Endothelial cell of umbilical vein (primary cell): ENCODE results near the gene DIDO1. TPM values are rescaled to one million over a fixed set of nuclear protein-coding genes. Genes with fewer than 3 reads are reported as not detected.
"Not testable (repeated sequence)": the region's sequence is repeated elsewhere in the genome, so short reads cannot be mapped to it uniquely, and the experiment has no call there.

Experiments
- BruUV-seq: library from RNA; stranded (reverse); fragments of 400-500 nt; replicated peaks from 2 replicates; lab custom pipeline; 2021; lab: Mats Ljungman, UMichigan
- CTCF ChIA-PET: fragments of 300-600, 350-600 bp; sonication (Branson Sonifier 250); formaldehyde crosslinking; loops from one replicate; lab custom pipeline; 2021; ENCODE audit warnings: antibody characterized with exemption, inconsistent platforms; lab: Charles Lee
- POLR2A ChIA-PET: fragments of 300-600, 350-600 bp; sonication (Branson Sonifier 250); formaldehyde crosslinking; loops from one replicate; lab custom pipeline; 2021; ENCODE audit warnings: antibody characterized with exemption, inconsistent platforms; lab: Charles Lee
- DNase-seq: peaks from one replicate; pipeline ENCODE4 v3.0.0-alpha.2; 2011; ENCODE audit warnings: low read depth, low spot score
- FAIRE-seq: peaks from 2 replicates; lab custom pipeline; 2011; peaks lifted over from hg19 to GRCh38; lab: Jason Lieb, UNC
- H2AFZ ChIP-seq: 2 replicates; pipeline ENCODE4 v1.6.0; 2012; ENCODE audit warnings: low read depth, low read length, control low read depth, inconsistent platforms
- H3K27ac ChIP-seq: 2 replicates; pipeline ENCODE4 v1.5.1; 2011; ENCODE audit warnings: low read depth, mild to moderate bottlenecking, control low read depth, low read length, moderate library complexity; ENCODE audit not compliant: insufficient read depth
- H3K27me3 ChIP-seq, 2 experiments: 2 replicates each; pipeline versions ENCODE4 v1.6.0 to v1.6.1; 2011; ENCODE audit warnings: low read length in 2 of 2, mixed read lengths in 1 of 2; ENCODE audit not compliant: control insufficient read depth in 2 of 2, insufficient read depth in 2 of 2
- H3K36me3 ChIP-seq, 2 experiments: 2 replicates in 1 of 2; 3 replicates in 1 of 2; pipeline ENCODE4 v1.5.1; 2011; ENCODE audit warnings: low read length in 2 of 2, mild to moderate bottlenecking in 1 of 2, moderate library complexity in 1 of 2; ENCODE audit not compliant: control insufficient read depth in 2 of 2, insufficient read depth in 2 of 2; ENCODE audit errors: extremely low read depth in 1 of 2
- H3K4me1 ChIP-seq: 3 replicates; pipeline ENCODE4 v1.5.1; 2011; ENCODE audit warnings: mild to moderate bottlenecking, low read length; ENCODE audit not compliant: control insufficient read depth, insufficient read depth; ENCODE audit errors: extremely low read depth
- H3K4me2 ChIP-seq: 2 replicates; pipeline ENCODE4 v1.6.1; 2011; ENCODE audit warnings: low read length, control low read depth, mixed read lengths; ENCODE audit not compliant: insufficient read depth
- H3K4me3 ChIP-seq, 3 experiments: fragments of 200-600 bp in 1 of 3; sonication (generic), shearing (Covaris generic) in 1 of 3; replicated peaks in 1 of 3; 2 replicates each; pipeline ENCODE4 v1.5.1; 2011 to 2016; ENCODE audit warnings: control low read depth in 3 of 3, low read length in 3 of 3, mild to moderate bottlenecking in 2 of 3, inconsistent platforms in 1 of 3, low read depth in 1 of 3, moderate library complexity in 1 of 3; ENCODE audit not compliant: insufficient read depth in 1 of 3
- H3K79me2 ChIP-seq: 2 replicates; pipeline ENCODE4 v1.6.0; 2012; ENCODE audit warnings: low read length, inconsistent platforms; ENCODE audit not compliant: control insufficient read depth, insufficient read depth
- H3K9ac ChIP-seq: replicated peaks from 2 replicates; pipeline ENCODE3; 2011; ENCODE audit warnings: low read length, control low read depth; ENCODE audit not compliant: insufficient read depth; ENCODE audit errors: extremely low read depth
- H3K9me1 ChIP-seq: replicated peaks from 3 replicates; pipeline ENCODE4 v1.6.0; 2011; ENCODE audit warnings: mild to moderate bottlenecking, low read length; ENCODE audit not compliant: control insufficient read depth, insufficient read depth; ENCODE audit errors: extremely low read depth
- H3K9me3 ChIP-seq: replicated peaks from 2 replicates; pipeline ENCODE4 v1.5.1; 2012; ENCODE audit warnings: low read length, inconsistent platforms; ENCODE audit not compliant: control insufficient read depth, insufficient read depth
- H4K20me1 ChIP-seq: replicated peaks from 2 replicates; pipeline ENCODE3; 2011; ENCODE audit warnings: mild to moderate bottlenecking, low read length; ENCODE audit not compliant: control insufficient read depth, insufficient read depth; ENCODE audit errors: extremely low read depth
- EZH2 ChIP-seq: IDR thresholded peaks from 2 replicates; pipeline ENCODE4 v1.6.1; 2012; ENCODE audit warnings: borderline replicate concordance, low read depth, mild to moderate bottlenecking, moderate library complexity, low read length, inconsistent platforms; ENCODE audit not compliant: severe bottlenecking
- FOS ChIP-seq: IDR thresholded peaks from 2 replicates; pipeline ENCODE4 v1.6.1; 2011; ENCODE audit warnings: mild to moderate bottlenecking, low read length, moderate library complexity, borderline replicate concordance; ENCODE audit not compliant: insufficient read depth
- GATA2 ChIP-seq: IDR thresholded peaks from 2 replicates; pipeline ENCODE4 v1.7.0; 2011; ENCODE audit warnings: low read depth, mild to moderate bottlenecking, moderate library complexity, mixed read lengths, low read length; ENCODE audit not compliant: insufficient read length, insufficient read depth
- JUN ChIP-seq: IDR thresholded peaks from 2 replicates; pipeline ENCODE4 v1.6.1; 2011; ENCODE audit warnings: borderline replicate concordance, low read depth; ENCODE audit not compliant: insufficient read length, insufficient read depth
- MAX ChIP-seq: IDR thresholded peaks from 2 replicates; pipeline ENCODE4 v1.6.1; 2011; ENCODE audit not compliant: insufficient read depth, insufficient read length
- MYC ChIP-seq: IDR thresholded peaks from one replicate; pipeline ENCODE4 v1.6.1; 2011; ENCODE audit warnings: mild to moderate bottlenecking, low read depth, low read length
- POLR2A ChIP-seq: IDR thresholded peaks from 2 replicates; pipeline ENCODE4 v1.6.1; 2012; ENCODE audit warnings: low read depth, mild to moderate bottlenecking, control low read depth, low read length
- POLR2AphosphoS5 ChIP-seq: IDR thresholded peaks from 2 replicates; pipeline ENCODE4 v1.6.1; 2012; ENCODE audit warnings: low read depth, mild to moderate bottlenecking, control low read depth, low read length, moderate library complexity; ENCODE audit not compliant: insufficient read depth
- dilution Hi-C: fragments of 300-500 bp; cut with MboI; formaldehyde crosslinking; loops from one replicate; pipeline ENCODE4 v1.15.0; 2019; ENCODE audit warnings: low sequenced_read_pairs; ENCODE audit not compliant: extremely low pct_ligation_motif_present
- intact Hi-C: fragments of 100-400 bp; cut with micrococcal nuclease; formaldehyde crosslinking; loops from one replicate; pipeline ENCODE4 v1.10.0; 2022
- polyA plus RNA-seq, 4 experiments: library from polyadenylated mRNA; depleted of rRNA in 3 of 4; stranded (reverse) in 3 of 4; unstranded in 1 of 4; fragments of >200 nt; gene quantifications; 2 replicates each; pipeline versions ENCODE4 v1.2.1 to v1.2.3, GENCODE V29; 2011 to 2012; ENCODE audit warnings: missing spikeins in 1 of 4
- total RNA-seq: library from RNA; stranded (reverse); gene quantifications from 2 replicates; pipeline ENCODE4 v1.2.3, GENCODE V29; 2021
- TF ChIP-seq, protein P1 (sequence below), 2 donors: IDR thresholded peaks; 1 replicate in 1 of 2; 2 replicates in 1 of 2; pipeline ENCODE4 v1.5.1; 2011; ENCODE audit warnings: low read length in 2 of 2, mild to moderate bottlenecking in 2 of 2, moderate library complexity in 2 of 2, control low read depth in 1 of 2, inconsistent platforms in 1 of 2, low read depth in 1 of 2; ENCODE audit not compliant: insufficient read depth in 1 of 2; ENCODE audit errors: extremely low read depth in 1 of 2

DIDO1 gene
- total and polyA plus RNA-seq, 2 donors (not counting 3 experiments of a cell fraction or from before 2014, with no cell fraction given), result 22.1 to 51.2 TPM

- dilution Hi-C loops (no loop called here), intact Hi-C loops (no loop called here)
- no peak overlapping the region for H3K27ac ChIP-seq
- H3K9me3 ChIP-seq, result no peaks in the 10 kb centered on the region
- H3K4me2 ChIP-seq, result no peak overlapping the region
- TF ChIP-seq FOS, result no peak
- BruUV-seq, result no TSS peak
- no peak overlapping the region for H3K4me3 ChIP-seq
- DNase-seq, result no peak
- H3K4me1 ChIP-seq, result peaks cover 4% of the 10 kb centered on the region
- no peaks in the 10 kb centered on the region for H3K9me1 ChIP-seq
- H2AFZ ChIP-seq, result no peak overlapping the region
- peaks cover 10% of the 10 kb centered on the region for H3K79me2 ChIP-seq
- H3K27me3 ChIP-seq, result no peaks in the 10 kb centered on the region
- no peaks in the 10 kb centered on the region for H4K20me1 ChIP-seq
- CTCF ChIA-PET, result interaction anchor here (1.1 kb wide), 1 partner anchor 9 kb away, joined by 3 read pairs; no protein-coding TSS in a partner anchor
- H3K9ac ChIP-seq, result no peak overlapping the region
- FAIRE-seq, result no peak
- POLR2A ChIA-PET, result no interaction called here
- peaks cover 3 to 12% of the 10 kb centered on the region in 2 experiments for H3K36me3 ChIP-seq
Observed at GRCh38 chr20:62855120-62855519, 71.2 kb downstream of the DIDO1 start.

GRCh38 chr20:62854121-62854520 is 72.2 kb downstream of the DIDO1 start:
- no TSS peak for BruUV-seq

GRCh38 chr20:62853304-62853703 is 73.0 kb downstream of the DIDO1 start:
- H3K27me3 ChIP-seq, CTCF ChIA-PET, H3K9ac ChIP-seq, H3K4me1 ChIP-seq, DNase-seq, H3K9me3 ChIP-seq, H3K4me2 ChIP-seq, POLR2A ChIA-PET, H3K4me3 ChIP-seq, H3K79me2 ChIP-seq, BruUV-seq, H3K27ac ChIP-seq, H3K9me1 ChIP-seq, FAIRE-seq, intact Hi-C loops, H2AFZ ChIP-seq, H4K20me1 ChIP-seq, dilution Hi-C loops: not testable (repeated sequence)
- peaks cover 3 to 12% of the 10 kb centered on the region in 2 experiments for H3K36me3 ChIP-seq

More at GRCh38 chr20:62854121-62854520, 72.2 kb downstream of the DIDO1 start:
- dilution Hi-C loops, result no loop called here
- intact Hi-C loops, result no loop called here
- Histone ChIP-seq H2AFZ (no peak overlapping the region), H3K4me3 (no peak overlapping the region), H3K4me2 (no peak overlapping the region), H3K36me3 (peaks cover 3 to 12% of the 10 kb centered on the region in 2 experiments), H3K79me2 (peaks cover 2% of the 10 kb centered on the region), H3K9me1 (no peaks in the 10 kb centered on the region), H4K20me1 (no peaks in the 10 kb centered on the region), H3K4me1 (no peaks in the 10 kb centered on the region), H3K27ac (no peak overlapping the region), H3K9me3 (no peaks in the 10 kb centered on the region), H3K9ac (no peak overlapping the region), H3K27me3 (no peaks in the 10 kb centered on the region)
- FAIRE-seq (no peak), DNase-seq (no peak)
- POLR2A ChIA-PET, result no interaction called here
- no peak for TF ChIP-seq FOS
- no peak for TF ChIP-seq POLR2AphosphoS5
- TF ChIP-seq EZH2, result no peak
- no peak for TF ChIP-seq MYC
- TF ChIP-seq GATA2, result no peak
- no peak for TF ChIP-seq MAX
- no peak for TF ChIP-seq POLR2A
- TF ChIP-seq, protein P1, sequence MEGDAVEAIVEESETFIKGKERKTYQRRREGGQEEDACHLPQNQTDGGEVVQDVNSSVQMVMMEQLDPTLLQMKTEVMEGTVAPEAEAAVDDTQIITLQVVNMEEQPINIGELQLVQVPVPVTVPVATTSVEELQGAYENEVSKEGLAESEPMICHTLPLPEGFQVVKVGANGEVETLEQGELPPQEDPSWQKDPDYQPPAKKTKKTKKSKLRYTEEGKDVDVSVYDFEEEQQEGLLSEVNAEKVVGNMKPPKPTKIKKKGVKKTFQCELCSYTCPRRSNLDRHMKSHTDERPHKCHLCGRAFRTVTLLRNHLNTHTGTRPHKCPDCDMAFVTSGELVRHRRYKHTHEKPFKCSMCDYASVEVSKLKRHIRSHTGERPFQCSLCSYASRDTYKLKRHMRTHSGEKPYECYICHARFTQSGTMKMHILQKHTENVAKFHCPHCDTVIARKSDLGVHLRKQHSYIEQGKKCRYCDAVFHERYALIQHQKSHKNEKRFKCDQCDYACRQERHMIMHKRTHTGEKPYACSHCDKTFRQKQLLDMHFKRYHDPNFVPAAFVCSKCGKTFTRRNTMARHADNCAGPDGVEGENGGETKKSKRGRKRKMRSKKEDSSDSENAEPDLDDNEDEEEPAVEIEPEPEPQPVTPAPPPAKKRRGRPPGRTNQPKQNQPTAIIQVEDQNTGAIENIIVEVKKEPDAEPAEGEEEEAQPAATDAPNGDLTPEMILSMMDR (IDR thresholded peaks at IDR 0.05; ENCODE audit: extremely low read depth in 1 of 2, insufficient read depth in 1 of 2, low read depth in 1 of 2, low read length in 2 of 2), result no peak
- no peak for TF ChIP-seq JUN
- CTCF ChIA-PET, result no interaction called here
